ENCODE measurements around the gene SIGLEC12.

Gene SIGLEC12

DNA sequence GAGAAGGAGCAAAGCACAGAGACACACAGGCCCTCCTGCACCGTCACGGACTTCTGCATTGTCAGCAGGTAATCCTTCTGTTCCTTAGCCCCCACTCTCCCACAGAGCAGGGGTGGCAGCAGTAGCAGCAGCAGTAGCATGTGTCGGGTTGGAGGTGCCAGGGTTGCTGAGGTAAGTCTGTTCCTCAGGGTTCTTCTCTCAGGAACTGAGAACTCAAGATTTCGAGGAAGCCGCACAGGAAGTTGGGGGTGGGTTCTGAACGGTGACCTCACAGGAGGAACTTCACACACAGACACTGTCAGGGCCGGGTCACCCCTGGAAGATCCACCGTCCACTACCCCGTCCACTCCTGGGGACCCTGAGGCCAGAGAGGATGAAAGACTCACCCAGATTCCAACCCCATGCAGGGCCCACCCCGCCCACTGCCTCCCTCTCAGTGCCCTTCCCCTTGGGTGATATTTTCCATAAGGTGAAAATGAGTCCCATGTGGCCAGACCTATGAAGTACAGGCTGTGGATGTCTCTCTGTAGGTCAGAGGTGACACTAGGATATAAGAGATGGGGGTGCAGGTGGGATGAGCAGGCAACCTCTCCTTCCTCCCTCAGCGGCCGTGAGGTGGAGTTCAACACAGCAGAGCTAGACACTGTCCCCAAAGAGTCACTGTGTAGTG is at the start of gene SIGLEC12:
SIGLEC12 (minus strand) TSS at position 207 of the 670 bp plus-strand sequence; CDS start at position 140, 67 bp downstream.
- in situ Hi-C loops (cut with MboI; ENCODE audit: low sequenced_read_pairs) = no loop called here

GRCh38 chr19:51550848-51551672 is 49.5 kb upstream of the SIGLEC12 start:
- in situ Hi-C loops (cut with MboI; ENCODE audit: low sequenced_read_pairs) = no loop called here

DNA sequence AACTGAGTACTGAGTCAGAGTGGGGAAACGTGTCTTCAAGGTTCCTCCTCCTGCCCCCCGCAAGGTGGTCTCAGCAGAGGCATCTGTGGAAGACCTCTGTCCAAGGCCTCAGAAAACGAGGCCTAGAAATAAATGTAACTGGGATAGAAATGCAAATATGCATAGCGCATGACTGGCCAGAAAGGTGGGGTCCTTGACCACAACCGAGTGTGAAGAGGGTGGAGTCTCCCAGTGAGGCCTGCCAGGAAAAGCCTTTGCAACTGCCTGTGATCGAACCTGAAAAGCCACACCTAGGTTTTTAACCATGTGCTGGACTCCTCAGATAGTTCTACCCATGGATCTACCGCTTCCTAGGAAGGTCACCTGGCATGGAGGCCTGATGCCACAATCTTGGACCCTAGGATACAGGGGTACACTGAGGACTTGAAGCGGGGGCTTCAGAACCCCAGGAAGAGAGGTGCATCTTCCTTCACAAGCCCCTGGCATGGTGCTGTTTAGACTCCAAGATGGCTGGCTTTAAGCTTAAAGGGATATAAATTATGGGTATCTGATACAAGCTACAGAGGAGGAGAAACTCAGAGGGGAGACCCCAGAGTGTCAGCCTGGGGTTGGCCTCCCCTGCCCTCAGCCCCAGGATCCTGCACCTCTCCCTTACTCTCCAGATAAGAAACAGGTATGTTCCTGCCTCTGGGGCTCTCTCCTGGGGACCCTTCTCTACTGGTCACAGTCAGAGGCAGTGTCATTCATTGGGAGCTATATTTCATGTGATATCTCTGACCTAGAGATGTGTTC is 48.1 kb upstream of the SIGLEC12 start:
- in situ Hi-C loops (cut with MboI; ENCODE audit: low sequenced_read_pairs) = no loop called here

- in situ Hi-C loops (cut with MboI; ENCODE audit: low sequenced_read_pairs) = no loop called here
Measured at GRCh38 chr19:51548891-51549305, 47.3 kb upstream of the SIGLEC12 start.

DNA sequence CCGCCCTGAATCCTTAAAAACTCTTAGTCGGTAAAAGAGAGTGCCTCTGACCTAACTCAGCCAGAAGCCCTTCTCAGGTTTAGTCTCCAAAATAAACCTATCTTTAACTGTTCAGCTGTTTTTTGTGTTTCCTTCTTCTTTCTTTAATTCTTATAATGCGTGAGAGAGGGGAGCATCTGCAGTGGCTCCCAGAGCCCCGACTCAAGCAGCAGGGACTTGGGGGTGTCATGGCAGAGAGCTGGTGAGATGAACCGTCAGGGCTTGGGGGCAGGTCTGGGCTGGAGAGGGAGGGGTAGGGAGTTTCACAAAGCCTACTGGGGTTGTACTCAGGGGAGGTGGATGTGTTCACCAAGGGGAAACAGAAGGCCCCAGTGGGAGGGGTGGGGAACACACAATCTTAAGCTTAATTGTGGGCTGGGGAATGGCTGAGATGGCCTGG is 46.6 kb upstream of the SIGLEC12 start:
- in situ Hi-C loops (cut with MboI; ENCODE audit: low sequenced_read_pairs) = no loop called here

DNA sequence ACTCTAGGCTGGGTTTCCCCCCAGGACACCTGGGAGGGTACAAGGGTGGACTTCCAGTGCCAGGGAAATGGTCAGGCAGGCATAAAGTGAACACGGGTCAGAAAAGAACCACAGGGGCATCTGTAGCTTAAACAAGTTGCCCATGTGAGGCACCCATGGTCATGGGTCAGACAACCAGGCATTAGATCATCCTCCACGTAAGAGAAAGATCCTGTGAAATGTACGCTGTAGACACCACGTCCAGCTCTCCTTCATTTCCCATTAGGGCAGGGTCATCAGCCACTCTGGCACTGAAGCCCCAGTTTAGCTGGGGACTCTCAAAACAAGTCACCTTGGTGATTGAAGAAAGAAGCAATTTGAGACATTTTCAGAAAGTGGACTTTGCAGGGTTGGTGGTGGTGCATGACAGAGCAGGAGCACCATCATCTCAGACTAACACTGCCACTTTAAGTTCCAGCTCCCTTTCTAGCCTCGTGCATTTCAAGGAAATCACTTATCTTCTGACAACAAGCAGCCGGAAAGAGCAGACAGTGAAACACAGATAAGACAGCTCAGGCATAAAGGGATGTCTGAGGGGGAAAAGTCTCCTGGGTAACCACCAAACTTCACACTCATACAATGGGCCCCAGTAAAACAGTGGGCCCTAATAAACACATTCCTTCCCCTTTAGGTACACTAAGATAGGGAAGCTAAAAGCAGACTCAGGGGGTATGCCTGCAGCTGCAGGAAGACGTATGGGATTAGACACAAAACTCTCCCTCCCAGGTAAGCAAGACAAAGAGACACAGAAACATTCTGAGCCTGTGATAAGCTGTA is 46.0 kb upstream of the SIGLEC12 start:
- in situ Hi-C loops (cut with MboI; ENCODE audit: low sequenced_read_pairs) = no loop called here

- in situ Hi-C loops (cut with MboI; ENCODE audit: low sequenced_read_pairs) = no loop called here
Measured at GRCh38 chr19:51546650-51547396, 45.2 kb upstream of the SIGLEC12 start.

GRCh38 chr19:51546107-51546649 is 44.6 kb upstream of the SIGLEC12 start:
- in situ Hi-C loops (cut with MboI; ENCODE audit: low sequenced_read_pairs) = no loop called here

GRCh38 chr19:51544038-51544437 is 42.4 kb upstream of the SIGLEC12 start:
- in situ Hi-C loops (cut with MboI; ENCODE audit: low sequenced_read_pairs) = no loop called here

- in situ Hi-C loops (cut with MboI; ENCODE audit: low sequenced_read_pairs) = no loop called here
Measured at GRCh38 chr19:51542699-51543098, 41.1 kb upstream of the SIGLEC12 start.

DNA sequence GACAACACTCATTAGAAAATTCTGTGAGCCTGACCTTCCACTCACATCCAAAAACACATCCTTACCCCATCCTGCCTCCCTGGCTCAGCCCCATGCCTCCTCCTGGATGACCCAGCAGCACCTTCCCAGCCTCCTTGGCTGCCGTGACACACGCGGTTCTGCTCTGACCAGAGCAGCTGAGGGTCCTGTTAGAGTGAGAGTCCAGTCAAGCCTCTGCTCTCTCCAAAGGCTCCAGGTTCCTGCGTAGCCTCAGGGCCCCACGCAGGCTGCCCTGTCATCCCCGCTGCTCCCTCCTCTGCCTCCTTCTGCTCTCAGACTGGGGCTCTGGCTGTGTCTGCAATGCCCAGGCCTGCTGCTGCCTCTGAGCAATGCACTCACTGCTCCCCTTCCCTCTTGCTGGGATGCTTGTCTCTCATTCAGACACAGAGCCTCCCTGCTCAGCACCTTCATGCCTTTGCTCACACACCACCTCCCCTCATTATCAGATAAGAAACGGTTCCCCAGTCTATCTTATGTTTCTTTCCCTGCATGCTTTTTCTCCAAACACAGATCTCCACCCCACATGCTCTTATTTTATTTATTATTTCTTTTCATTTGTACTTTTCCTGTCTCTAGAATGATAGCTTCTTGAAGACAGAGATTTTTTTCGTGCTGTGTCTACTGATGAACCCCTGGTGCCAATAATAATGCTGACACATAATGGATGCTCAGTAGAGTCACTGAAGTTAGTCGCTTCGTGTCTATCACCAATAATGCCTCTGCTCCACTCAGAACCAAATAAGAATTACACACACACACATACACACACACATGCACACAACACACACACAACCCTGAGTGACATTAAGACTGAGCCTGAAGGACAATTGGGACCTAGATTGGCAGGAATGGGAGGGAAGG is 40.1 kb upstream of the SIGLEC12 start:
- in situ Hi-C loops (cut with MboI; ENCODE audit: low sequenced_read_pairs) = no loop called here

- in situ Hi-C loops (cut with MboI; ENCODE audit: low sequenced_read_pairs) = no loop called here
Measured at GRCh38 chr19:51539821-51540366, 38.3 kb upstream of the SIGLEC12 start.

DNA sequence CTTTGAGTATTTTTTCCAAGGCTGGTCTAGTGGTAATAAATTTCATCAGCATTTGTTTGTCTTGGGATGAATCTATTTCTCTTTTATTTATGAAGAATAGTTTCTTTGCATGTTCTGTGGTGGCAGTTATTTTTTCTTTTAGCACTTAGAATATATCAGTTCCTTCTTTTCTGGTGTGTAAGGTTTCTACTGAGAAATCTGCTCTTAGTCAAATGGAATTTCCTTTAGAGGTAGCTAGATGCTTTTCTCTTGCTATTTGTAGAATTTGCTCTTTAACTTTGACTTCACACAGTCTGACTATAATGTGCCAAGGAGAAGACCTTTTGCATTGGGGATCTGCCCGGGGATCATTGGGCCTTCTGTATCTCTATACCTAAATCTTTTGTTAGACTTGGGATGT is 33.9 kb upstream of the SIGLEC12 start:
- in situ Hi-C loops (cut with MboI; ENCODE audit: low sequenced_read_pairs) = no loop called here

DNA sequence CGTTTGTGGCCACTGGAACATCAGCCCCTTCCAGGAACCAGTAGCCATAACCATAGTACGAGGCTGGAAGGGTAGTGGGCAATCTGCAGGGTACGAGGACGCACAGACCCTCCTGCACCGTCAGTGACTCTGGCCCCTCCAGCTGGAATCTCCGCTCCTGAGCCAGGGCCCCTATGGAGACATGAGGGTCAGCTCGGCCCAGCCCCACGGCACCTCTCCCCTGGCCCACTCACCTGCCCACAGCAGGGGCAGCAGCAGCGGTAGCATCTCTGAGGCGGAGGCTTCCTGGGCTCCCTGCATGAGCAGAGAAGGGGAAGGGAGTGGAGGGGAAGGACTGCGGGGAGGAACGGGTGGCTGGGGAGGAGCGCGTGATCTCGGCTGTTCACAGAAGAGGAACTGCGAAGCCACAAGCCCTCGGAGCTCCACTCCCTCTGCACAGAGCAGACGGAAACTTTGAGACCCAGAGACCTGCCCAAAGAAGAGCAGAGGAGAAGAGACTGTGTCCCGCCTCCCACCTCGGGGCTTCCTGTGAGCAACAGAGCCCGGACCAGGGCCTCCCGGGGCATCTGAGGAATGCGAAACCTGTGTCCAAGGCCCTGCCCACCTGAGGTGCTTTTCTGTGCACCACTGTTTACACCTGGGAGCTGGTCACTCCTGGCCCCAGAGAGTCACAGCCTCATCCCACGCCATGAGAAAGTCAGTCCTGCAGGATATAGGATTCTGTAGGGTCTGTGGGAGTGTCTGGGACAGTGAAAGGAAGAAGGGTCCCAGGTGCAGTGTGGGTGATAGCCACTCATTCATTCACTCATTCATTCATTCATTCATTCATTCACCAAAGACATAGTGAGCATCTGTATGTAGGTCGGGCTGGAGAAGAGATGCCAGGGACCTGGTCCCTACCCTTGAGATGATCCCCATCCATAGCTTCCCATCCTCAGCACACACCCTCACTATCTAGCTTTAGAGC is 30.0 kb upstream of the SIGLEC12 start, which contains the start of gene SIGLEC6:
SIGLEC6 (minus strand) TSS at position 322 of the 967 bp plus-strand sequence; CDS start at position 300, 22 bp downstream.
- in situ Hi-C loops (cut with MboI; ENCODE audit: low sequenced_read_pairs) = no loop called here

DNA sequence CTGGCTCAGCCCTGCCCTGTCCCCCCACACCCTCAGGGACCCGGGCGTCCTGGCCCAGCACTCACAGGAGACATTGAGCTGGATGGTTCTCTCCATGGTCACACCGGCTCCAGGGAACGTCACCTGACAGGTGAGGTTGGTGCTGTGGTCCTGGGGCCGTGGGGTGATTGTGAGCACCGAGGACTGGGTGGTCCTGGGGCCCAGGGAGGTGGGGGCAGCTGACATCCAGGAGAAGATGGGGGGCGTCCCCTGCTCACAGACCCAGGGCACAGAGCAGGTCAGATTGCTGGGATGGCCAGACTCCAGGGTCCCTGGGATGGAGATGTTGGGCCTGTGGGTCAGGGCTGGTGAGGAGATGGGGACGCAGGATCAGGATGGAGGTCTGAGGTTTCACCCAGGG is 29.0 kb upstream of the SIGLEC12 start:
- in situ Hi-C loops (cut with MboI; ENCODE audit: low sequenced_read_pairs) = no loop called here

DNA sequence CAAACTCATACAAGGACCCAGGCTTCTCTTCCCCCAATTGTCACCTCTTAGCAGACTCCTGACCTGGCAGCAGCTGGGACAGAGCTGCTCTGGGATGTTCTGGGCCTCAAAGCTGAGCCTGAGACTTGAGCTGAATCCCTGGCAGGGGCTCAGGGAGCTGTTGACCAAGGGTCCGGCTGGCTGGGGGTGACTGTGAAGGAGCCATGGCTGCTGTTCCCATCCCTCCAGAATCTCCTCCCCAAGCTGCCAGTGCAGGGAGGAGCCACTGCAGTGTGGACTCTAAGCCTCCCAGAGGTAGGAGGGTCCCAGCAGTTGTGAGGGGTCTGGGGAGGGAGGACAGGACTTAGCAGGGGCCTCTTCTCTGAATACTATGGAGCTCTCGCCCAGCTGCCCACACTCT is 27.7 kb upstream of the SIGLEC12 start:
- in situ Hi-C loops (cut with MboI; ENCODE audit: low sequenced_read_pairs) = no loop called here

DNA sequence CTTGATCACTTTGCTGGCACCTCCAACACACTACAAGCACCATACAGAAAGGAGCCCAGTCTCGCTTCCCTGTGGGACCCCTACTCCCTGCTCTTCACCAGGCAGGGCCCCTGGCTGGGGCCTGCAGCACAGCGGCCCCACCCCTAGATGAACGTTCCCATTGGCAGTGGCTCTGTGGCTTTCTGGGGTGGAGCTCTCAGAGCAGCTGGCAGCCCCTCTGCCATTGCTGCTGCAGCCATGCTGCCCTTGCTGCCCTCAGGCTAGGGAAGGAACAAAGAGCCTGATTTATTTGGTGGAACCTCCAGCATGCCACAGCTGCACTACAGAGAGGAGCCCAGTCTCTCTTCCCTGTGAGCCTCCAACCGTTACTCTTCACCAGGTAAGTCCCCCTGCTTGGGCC is 24.1 kb upstream of the SIGLEC12 start:
- in situ Hi-C loops (cut with MboI; ENCODE audit: low sequenced_read_pairs) = no loop called here
